Epithelial cell of umbilical artery (primary cell): ENCODE results near the gene NANOS2. TPM values are rescaled to one million over a fixed set of nuclear protein-coding genes. Genes with fewer than 3 reads are reported as not detected.

Experiments used
- total RNA-seq: library from RNA; depleted of rRNA; stranded (reverse); fragments of >200 nt; gene quantifications from 2 replicates; pipeline ENCODE4 v1.2.3, GENCODE V29; 2014

Gene NANOS2
- total RNA-seq, result not detected in 2 replicates

DNA sequence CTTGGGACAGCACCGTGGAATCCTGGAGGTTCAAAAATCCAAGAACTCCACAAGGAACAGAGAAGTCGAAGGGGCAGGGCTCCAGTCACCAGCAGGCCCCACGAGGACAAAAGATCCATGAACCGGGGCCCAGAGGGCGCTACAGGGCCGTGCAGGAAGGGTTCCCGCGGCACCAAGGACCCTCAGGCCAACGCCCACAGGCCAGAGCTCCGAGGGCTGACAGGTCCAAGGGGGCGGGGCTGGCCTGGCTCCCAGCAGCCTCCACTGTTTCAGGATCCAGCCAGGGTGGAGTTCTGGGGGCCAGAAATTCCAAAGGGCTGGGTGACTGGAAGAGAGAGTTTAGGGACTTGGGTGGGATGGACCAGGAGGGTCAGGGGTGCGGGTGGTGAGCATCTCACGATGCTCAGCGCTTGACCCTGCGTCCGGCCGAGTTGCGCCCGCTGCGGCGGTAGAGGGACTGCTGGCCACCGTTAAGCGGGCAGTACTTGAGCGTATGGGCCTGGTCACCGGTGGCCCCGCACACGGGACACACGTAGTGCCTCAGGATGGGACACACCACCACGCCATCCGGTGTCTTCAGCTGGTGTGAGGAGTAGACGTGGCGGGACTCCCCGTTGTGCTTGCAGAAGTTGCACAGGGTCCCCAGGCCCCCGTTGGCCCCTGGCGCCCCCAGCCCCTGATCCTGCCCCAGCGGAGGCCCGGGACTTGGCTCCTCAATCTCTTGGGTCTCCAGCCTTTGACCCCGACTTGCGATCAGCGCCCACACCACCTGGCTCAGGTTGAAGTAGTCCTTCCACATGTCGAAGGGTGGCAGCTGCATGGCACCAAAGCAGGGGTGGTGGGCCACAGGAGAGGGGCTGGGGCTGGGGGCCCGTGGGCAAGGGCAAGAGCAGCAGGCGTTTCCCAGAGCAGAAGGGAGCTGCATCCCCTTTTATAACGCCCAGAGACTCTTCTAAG is at the start of gene NANOS2:
TSS of gene NANOS2 (minus strand) at position 905 of the 957 bp plus-strand sequence. CDS start at position 820, 85 bp downstream.

DNA sequence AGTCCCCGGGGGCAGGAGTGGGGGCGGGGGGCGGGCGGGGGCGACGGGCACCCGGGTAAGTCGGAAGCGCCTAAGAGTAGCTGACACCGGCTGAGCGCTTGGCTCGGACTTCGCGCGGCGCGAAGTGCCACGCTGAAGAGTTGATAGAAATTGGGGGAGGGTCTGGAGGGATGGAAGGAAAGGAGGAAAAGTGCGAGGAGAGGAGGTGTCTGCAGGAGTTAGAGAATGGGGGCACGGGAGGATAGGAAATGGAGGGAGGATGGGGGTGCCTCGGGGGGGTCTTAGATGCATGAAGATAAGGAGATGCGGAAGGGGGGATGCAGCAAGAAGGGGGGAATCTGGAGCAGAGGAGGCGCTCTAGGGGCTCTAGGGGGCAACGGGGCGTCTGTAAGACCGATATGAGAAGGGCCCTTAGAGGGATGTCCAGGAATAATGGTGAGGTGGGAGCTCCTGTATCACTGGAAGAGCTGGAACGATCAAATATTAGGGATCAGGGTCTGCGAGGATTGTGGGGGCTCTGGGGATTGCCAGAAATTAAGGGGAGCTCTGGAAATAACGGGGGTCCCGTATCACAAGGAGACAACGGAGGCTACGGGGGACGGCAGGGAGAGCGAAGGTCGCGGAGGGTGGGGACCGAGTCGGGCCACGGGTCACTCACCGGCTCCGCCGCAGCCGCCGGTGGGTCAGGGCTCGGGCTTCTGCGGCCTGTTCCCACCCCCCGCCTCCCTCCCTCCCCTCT is 12.5 kb downstream of the NANOS2 start, which contains the start of gene MYPOP:
TSS of gene MYPOP (minus strand) at position 702 of the 739 bp plus-strand sequence. CDS start 840 bp downstream, outside the sequence.

DNA sequence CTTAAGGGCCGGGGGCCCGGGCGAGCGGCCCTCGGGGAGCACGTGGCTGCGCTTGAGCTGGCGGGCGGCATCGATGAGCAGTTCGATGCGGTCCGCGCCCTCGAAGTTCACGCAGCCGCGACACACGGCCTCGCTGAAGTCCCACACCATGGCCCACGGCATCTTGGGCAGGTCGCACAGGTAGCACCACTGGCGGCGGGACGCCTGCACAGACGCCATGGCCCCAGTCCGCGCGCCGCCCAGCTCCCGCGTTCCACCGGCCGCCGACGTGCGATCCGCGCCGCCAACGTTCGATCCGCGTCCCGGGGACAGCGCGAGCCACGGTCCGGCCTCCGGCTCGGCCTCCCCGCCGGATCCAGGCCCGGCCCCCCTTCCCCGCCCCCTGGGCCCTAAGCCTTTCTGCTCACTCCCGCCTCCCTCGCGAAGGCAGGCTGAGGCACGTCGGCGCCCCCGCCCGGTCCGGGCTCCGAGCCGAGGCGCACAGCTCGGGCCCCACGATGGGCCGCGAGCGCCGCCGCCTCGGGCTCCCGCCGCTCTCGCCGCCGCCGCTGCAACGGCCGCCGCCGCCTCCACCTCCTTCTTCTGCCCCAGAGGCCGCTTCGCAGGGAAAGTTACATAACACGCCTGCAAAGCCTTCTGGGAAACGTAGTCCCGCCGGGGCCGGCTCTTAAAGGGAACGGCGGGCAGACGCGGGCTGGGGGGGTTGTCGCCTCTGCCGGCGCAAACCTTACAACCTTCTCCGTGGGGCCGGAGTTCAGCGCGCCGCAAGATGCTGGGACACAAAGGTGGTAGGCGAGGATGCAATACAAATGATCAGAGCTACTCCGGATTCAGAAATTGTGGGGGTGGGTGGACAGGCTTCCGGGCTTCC is 28.8 kb downstream of the NANOS2 start, which contains the start of gene IRF2BP1:
TSS of gene IRF2BP1 (minus strand) at position 586 of the 871 bp plus-strand sequence. CDS start at position 219, 367 bp downstream.

DNA sequence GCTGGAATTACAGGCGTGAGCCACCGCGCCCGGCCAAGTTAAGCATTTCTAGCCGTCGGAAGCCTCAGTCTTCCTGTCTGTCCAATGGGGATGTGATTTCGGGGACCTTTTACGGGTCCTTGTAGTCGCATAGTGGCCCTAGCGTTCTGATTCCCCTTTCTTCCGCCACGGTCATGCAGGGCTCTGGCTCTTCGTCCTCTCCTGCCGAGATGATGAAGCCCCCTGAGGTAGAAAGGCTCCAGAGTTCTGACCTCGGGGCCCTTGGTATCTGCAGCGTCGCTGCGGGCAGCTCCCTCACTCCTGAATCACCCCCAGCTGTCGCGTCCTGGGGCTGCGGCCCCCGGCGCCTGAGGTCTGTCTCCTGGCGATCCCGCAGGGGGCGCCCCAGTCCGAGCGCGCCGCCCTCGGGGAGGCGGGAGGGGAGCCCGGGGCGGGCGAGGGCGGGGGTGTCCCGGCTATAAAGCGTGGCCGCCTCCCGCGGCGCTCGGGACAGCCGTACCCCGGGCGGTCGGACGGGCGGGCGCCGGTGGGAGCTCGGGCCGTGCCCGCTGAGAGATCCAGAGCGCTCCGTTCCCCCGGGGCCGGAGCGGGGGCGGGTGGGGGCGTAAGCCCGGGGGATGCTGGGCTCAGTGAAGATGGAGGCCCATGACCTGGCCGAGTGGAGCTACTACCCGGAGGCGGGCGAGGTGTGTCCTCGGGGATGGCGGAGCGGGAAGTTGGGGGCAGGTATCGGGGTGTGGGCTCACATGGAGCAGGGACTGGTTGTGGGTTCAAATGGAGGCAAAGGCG is 50.5 kb downstream of the NANOS2 start, which contains the start of gene FOXA3:
TSS of gene FOXA3 (plus strand) at position 487 of the 789 bp plus-strand sequence. CDS start at position 618, 131 bp downstream.

Other genes starting within 250 kb of the NANOS2 start
- 0.15 TPM in 1 of 2 replicates, not detected in the other for gene GIPR, start 246.6 kb downstream of the NANOS2 start, total RNA-seq
- 461 and 713 TPM in 2 replicates for gene SNRPD2, start 222.8 kb downstream of the NANOS2 start, total RNA-seq
- gene QPCTL, start 222.1 kb downstream of the NANOS2 start, total RNA-seq, result 16.7 and 26.0 TPM in 2 replicates
- gene FBXO46, start 183.9 kb downstream of the NANOS2 start, total RNA-seq, result 4.3 and 5.5 TPM in 2 replicates
- not detected in 2 replicates for gene MEIOSIN, start 181.3 kb downstream of the NANOS2 start, total RNA-seq
- 4.9 and 5.8 TPM in 2 replicates for gene SIX5, start 145.5 kb downstream of the NANOS2 start, total RNA-seq
- gene DMPK, start 132.3 kb downstream of the NANOS2 start, total RNA-seq, result 5.5 and 6.5 TPM in 2 replicates
- gene DMWD, start 121.9 kb downstream of the NANOS2 start, total RNA-seq, result 18.5 and 20.1 TPM in 2 replicates
- 0.15 TPM in 1 of 2 replicates, not detected in the other for gene RSPH6A, start 99.5 kb downstream of the NANOS2 start, total RNA-seq
- gene SYMPK, start 51.6 kb downstream of the NANOS2 start, total RNA-seq, result 23.1 and 32.1 TPM in 2 replicates
- under 0.01 TPM in 1 of 2 replicates, not detected in the other for gene FOXA3, start 50.5 kb downstream of the NANOS2 start, total RNA-seq
- gene IRF2BP1, start 28.6 kb downstream of the NANOS2 start, total RNA-seq, result 21.1 and 22.2 TPM in 2 replicates
- gene MYPOP, start 12.2 kb downstream of the NANOS2 start, total RNA-seq, result 1.1 and 1.6 TPM in 2 replicates
- gene NOVA2, start 59.1 kb upstream of the NANOS2 start, total RNA-seq, result 2.1 and 3.2 TPM in 2 replicates
- gene CCDC61, start 80.7 kb upstream of the NANOS2 start, total RNA-seq, result 8.8 and 14.0 TPM in 2 replicates
- not detected in 2 replicates for gene PGLYRP1, start 108.3 kb upstream of the NANOS2 start, total RNA-seq
- 0.15 TPM in 1 of 2 replicates, not detected in the other for gene IGFL4, start 126.2 kb upstream of the NANOS2 start, total RNA-seq
- 0.32 TPM in 1 of 2 replicates, not detected in the other for gene IGFL3, start 209.9 kb upstream of the NANOS2 start, total RNA-seq
- gene IGFL2, start 233.5 kb upstream of the NANOS2 start, total RNA-seq, result not detected in 2 replicates